Keratinocyte (primary cell): ENCODE results near the gene GPANK1. TPM values are rescaled to one million over a fixed set of nuclear protein-coding genes. Genes with fewer than 3 reads are reported as not detected.
"Not testable (repeated sequence)": the region's sequence is repeated elsewhere in the genome, so short reads cannot be mapped to it uniquely, and the experiment has no call there.

Experiments
- DNase-seq: peaks from one replicate; pipeline ENCODE4 v3.0.0-alpha.2; 2011; ENCODE audit warnings: low read depth, missing footprints, low spot score
- FAIRE-seq: peaks from 2 replicates; lab custom pipeline; 2011; peaks lifted over from hg19 to GRCh38; lab: Jason Lieb, UNC
- H2AFZ ChIP-seq: 2 replicates; pipeline ENCODE4 v1.6.0; 2012; ENCODE audit warnings: low read length, control low read depth, inconsistent platforms; ENCODE audit not compliant: control insufficient read depth
- H3K27ac ChIP-seq: 2 replicates; pipeline ENCODE4 v1.5.1; 2011; ENCODE audit warnings: low read length; ENCODE audit not compliant: control insufficient read depth, insufficient read depth
- H3K27me3 ChIP-seq: 3 replicates; pipeline ENCODE4 v1.6.0; 2011; ENCODE audit warnings: low read length; ENCODE audit not compliant: control insufficient read depth, insufficient read depth; ENCODE audit errors: extremely low read depth
- H3K36me3 ChIP-seq, 2 experiments: 2 replicates in 1 of 2; 3 replicates in 1 of 2; pipeline ENCODE4 v1.5.1; 2011; ENCODE audit warnings: low read length in 2 of 2, mild to moderate bottlenecking in 1 of 2; ENCODE audit not compliant: control insufficient read depth in 2 of 2, insufficient read depth in 2 of 2; ENCODE audit errors: extremely low read depth in 1 of 2
- H3K4me1 ChIP-seq: 3 replicates; pipeline ENCODE4 v1.5.1; 2011; ENCODE audit warnings: low read length; ENCODE audit not compliant: control insufficient read depth, insufficient read depth; ENCODE audit errors: extremely low read depth
- H3K4me2 ChIP-seq: 3 replicates; pipeline ENCODE4 v1.6.0; 2011; ENCODE audit warnings: low read depth, low read length; ENCODE audit not compliant: control insufficient read depth, insufficient read depth; ENCODE audit errors: extremely low read depth
- H3K4me3 ChIP-seq, 3 experiments: fragments of 200-600 bp in 1 of 3; sonication (generic) in 1 of 3; 2 replicates in 2 of 3; 3 replicates in 1 of 3; pipeline ENCODE4 v1.5.1; 2011 to 2016; ENCODE audit warnings: low read length in 3 of 3, mild to moderate bottlenecking in 3 of 3, control low read depth in 2 of 3, inconsistent platforms in 1 of 3, low read depth in 1 of 3, mixed read lengths in 1 of 3, mixed run types in 1 of 3, moderate library complexity in 1 of 3; ENCODE audit not compliant: control insufficient read depth in 2 of 3, insufficient read depth in 2 of 3; ENCODE audit errors: extremely low read depth in 1 of 3
- H3K79me2 ChIP-seq: 2 replicates; pipeline ENCODE4 v1.6.0; 2012; ENCODE audit warnings: low read length; ENCODE audit not compliant: control insufficient read depth, insufficient read depth
- H3K9ac ChIP-seq: 3 replicates; pipeline ENCODE4 v1.6.0; 2011; ENCODE audit warnings: low read length; ENCODE audit not compliant: control insufficient read depth, insufficient read depth; ENCODE audit errors: extremely low read depth
- H3K9me1 ChIP-seq: 3 replicates; pipeline ENCODE4 v1.6.0; 2011; ENCODE audit warnings: low read length; ENCODE audit not compliant: control insufficient read depth, insufficient read depth; ENCODE audit errors: extremely low read depth
- H3K9me3 ChIP-seq: 2 replicates; pipeline ENCODE4 v1.5.1; 2012; ENCODE audit warnings: low read depth, low read length; ENCODE audit not compliant: control insufficient read depth
- H4K20me1 ChIP-seq: 3 replicates; pipeline ENCODE4 v1.6.0; 2011; ENCODE audit warnings: low read length; ENCODE audit not compliant: control insufficient read depth, insufficient read depth; ENCODE audit errors: extremely low read depth
- EZH2 ChIP-seq: IDR thresholded peaks from one replicate; pipeline ENCODE4 v1.6.1; 2012; ENCODE audit warnings: inconsistent platforms, mild to moderate bottlenecking, low read length, moderate library complexity
- dilution Hi-C: fragments of 300-500 bp; cut with MboI; formaldehyde crosslinking; loops from one replicate; pipeline ENCODE4 v1.7.0; 2020; ENCODE audit warnings: low sequenced_read_pairs; ENCODE audit not compliant: extremely low pct_ligation_motif_present
- polyA plus RNA-seq, 5 experiments: library from polyadenylated mRNA; depleted of rRNA in 3 of 5; stranded (reverse) in 3 of 5; stranded (forward) in 1 of 5; unstranded in 1 of 5; fragments of >200 nt; gene quantifications; 1 replicate in 1 of 5; 2 replicates in 3 of 5; 3 replicates in 1 of 5; pipeline versions ENCODE4 v1.2.1 to v1.2.3, GENCODE V29; 2011 to 2012; ENCODE audit warnings: missing spikeins in 2 of 5, low read depth in 1 of 5, low replicate concordance in 1 of 5
- TF ChIP-seq, protein P1 (sequence below), 3 experiments: IDR thresholded peaks in 1 of 3; conservative IDR thresholded peaks in 1 of 3; optimal IDR thresholded peaks in 1 of 3; 2 replicates in 2 of 3; 3 replicates in 1 of 3; pipeline versions ENCODE3 to v1.5.1; 2011; ENCODE audit warnings: low read length in 3 of 3, mild to moderate bottlenecking in 3 of 3, moderate library complexity in 2 of 3, control low read depth in 1 of 3, inconsistent platforms in 1 of 3; ENCODE audit not compliant: insufficient read depth in 2 of 3; ENCODE audit errors: extremely low read depth in 1 of 3

The GPANK1 gene
- polyA plus RNA-seq, 1 donor (not counting 4 experiments of a cell fraction or from before 2014, with no cell fraction given), result 10.0 TPM

DNA sequence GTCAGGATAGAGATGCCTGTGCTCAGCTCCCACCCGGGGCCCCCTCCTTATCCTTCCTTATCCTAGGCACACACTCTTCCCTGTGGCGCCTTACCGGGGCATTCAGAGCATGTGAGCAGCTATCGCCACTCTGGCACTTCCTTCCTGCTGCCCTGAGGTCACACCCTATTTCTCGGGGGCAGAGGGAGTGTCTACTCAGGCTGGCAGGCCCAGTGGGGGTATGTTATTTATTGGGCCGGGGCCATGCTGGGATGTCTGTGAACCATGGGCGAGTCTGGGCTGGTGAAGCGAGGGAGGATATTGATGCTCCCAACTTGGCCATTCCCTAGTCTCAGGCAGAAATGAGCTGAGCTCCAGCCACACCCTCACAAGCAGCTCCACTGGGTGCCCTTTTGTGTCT, 46.4 kb upstream of the GPANK1 start:
- dilution Hi-C loops, result no loop called here
- Histone ChIP-seq H3K4me3 (peak overlapping the region in 1 of 3 experiments; percentile 7), H3K9ac (no peak overlapping the region), H3K27ac (no peak overlapping the region), H3K9me1 (no peaks in the 10 kb centered on the region), H3K79me2 (no peaks in the 10 kb centered on the region), H3K36me3 (no peaks in the 10 kb centered on the region), H4K20me1 (no peaks in the 10 kb centered on the region), H3K9me3 (no peaks in the 10 kb centered on the region), H2AFZ (peak overlapping the region; percentile 62), H3K27me3 (no peaks in the 10 kb centered on the region), H3K4me2 (peak overlapping the region; percentile 69), H3K4me1 (peaks cover 20% of the 10 kb centered on the region)
- TF ChIP-seq, protein P1, sequence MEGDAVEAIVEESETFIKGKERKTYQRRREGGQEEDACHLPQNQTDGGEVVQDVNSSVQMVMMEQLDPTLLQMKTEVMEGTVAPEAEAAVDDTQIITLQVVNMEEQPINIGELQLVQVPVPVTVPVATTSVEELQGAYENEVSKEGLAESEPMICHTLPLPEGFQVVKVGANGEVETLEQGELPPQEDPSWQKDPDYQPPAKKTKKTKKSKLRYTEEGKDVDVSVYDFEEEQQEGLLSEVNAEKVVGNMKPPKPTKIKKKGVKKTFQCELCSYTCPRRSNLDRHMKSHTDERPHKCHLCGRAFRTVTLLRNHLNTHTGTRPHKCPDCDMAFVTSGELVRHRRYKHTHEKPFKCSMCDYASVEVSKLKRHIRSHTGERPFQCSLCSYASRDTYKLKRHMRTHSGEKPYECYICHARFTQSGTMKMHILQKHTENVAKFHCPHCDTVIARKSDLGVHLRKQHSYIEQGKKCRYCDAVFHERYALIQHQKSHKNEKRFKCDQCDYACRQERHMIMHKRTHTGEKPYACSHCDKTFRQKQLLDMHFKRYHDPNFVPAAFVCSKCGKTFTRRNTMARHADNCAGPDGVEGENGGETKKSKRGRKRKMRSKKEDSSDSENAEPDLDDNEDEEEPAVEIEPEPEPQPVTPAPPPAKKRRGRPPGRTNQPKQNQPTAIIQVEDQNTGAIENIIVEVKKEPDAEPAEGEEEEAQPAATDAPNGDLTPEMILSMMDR (optimal IDR thresholded peaks at IDR 0.05 in 1 of 3, IDR thresholded peaks at IDR 0.05 in 1 of 3, conservative IDR thresholded peaks at IDR 0.05 in 1 of 3; ENCODE audit: extremely low read depth in 1 of 3, insufficient read depth in 2 of 3, low read length in 3 of 3), result no peak
- no peak for TF ChIP-seq EZH2
- FAIRE-seq, result peak; percentile 69
- DNase-seq, result no peak

DNA sequence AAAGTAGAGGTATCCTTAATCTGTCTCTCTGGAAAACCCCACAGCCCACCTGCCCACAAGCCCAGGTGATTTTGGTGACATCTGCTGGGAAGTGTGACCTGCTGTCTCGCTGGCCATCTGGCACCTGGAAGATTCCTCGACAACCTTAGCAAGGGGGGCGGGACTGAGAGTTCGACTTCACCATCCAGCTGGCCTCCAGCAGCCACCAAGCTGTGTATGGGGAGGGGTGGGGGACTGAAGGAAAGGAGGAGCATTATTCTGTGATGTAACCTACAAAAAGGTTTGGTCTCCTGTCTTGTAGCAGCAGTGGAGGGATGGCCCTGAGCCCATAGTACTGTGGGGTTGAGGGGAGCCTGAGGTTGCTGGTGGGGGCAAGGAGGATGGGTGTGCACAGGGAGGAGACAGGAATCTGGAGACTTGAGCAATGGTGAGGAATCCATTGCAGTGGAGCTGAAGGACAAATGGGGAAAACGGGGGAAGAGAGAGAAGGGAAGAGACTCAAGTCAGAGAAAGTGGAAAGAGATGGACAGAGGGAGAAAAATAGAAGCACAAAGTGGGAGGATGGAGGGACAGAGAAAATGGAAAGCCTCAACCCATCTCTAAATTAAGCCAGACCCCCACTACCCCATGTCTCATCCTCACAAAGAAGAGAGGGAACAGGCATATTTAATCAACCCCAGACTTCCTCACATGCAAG, 45.9 kb upstream of the GPANK1 start:
- Histone ChIP-seq H3K9ac (no peak overlapping the region), H3K4me3 (no peak overlapping the region), H3K27ac (no peak overlapping the region), H3K9me1 (no peaks in the 10 kb centered on the region), H3K27me3 (no peaks in the 10 kb centered on the region), H3K9me3 (no peaks in the 10 kb centered on the region), H3K36me3 (no peaks in the 10 kb centered on the region), H4K20me1 (no peaks in the 10 kb centered on the region), H3K79me2 (no peaks in the 10 kb centered on the region), H2AFZ (peak overlapping the region; percentile 62), H3K4me2 (peak overlapping the region; percentile 69), H3K4me1 (peaks cover 20% of the 10 kb centered on the region)
- no peak for DNase-seq
- TF ChIP-seq, protein P1 (optimal IDR thresholded peaks at IDR 0.05 in 1 of 3, IDR thresholded peaks at IDR 0.05 in 1 of 3, conservative IDR thresholded peaks at IDR 0.05 in 1 of 3; ENCODE audit: extremely low read depth in 1 of 3, insufficient read depth in 2 of 3, low read length in 3 of 3), result no peak
- dilution Hi-C loops, result no loop called here
- no peak for FAIRE-seq

DNA sequence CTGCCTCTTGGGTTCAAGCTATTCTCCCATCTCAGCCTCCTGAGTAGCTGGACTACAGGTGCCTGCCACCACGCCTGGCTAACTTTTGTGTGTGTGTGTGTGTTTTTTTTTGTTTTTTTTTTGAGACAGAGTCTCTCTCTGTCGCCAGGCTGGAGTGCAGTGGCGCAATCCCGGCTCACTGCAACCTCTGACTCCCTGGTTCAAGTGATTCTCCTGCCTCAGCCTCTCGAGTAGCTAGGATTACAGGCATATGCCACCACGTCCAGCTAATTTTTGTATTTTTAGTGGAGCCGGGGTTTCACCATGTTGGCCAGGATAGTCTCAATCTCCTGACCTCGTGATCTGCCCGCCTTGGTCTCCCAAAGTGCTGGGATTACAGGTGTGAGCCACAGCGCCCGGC, 44.4 kb upstream of the GPANK1 start:
- FAIRE-seq, H3K4me2 ChIP-seq, H3K27me3 ChIP-seq, H3K79me2 ChIP-seq, H3K9me1 ChIP-seq, H4K20me1 ChIP-seq, dilution Hi-C loops, H3K36me3 ChIP-seq, H3K27ac ChIP-seq, H2AFZ ChIP-seq, H3K9me3 ChIP-seq, H3K9ac ChIP-seq, DNase-seq, H3K4me3 ChIP-seq: not testable (repeated sequence)
- H3K4me1 ChIP-seq, result peaks cover 20% of the 10 kb centered on the region
